Measurements from ENCODE around the gene TMEM229B.

DNA sequence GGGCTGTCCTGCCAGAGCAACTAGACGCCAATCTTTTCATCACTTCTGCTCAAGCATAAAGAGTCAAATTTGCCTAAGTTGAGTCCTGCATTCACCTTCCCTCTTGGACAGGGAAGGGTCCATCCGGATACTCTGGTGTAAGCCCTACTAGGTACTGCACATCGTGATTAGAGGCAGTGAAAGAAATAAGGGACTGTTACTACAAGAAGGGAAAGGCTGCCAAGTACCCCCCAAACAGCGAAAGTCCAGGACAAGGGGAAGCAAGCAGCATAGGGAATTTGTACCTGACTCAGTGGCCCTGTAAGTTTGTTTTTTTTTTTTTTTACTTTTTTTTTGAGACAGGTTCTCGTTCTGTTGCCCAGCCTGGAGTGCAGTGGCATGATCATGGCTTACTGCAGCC is 30.9 kb upstream of the TMEM229B start:
- TF ChIP-seq, protein P1, sequence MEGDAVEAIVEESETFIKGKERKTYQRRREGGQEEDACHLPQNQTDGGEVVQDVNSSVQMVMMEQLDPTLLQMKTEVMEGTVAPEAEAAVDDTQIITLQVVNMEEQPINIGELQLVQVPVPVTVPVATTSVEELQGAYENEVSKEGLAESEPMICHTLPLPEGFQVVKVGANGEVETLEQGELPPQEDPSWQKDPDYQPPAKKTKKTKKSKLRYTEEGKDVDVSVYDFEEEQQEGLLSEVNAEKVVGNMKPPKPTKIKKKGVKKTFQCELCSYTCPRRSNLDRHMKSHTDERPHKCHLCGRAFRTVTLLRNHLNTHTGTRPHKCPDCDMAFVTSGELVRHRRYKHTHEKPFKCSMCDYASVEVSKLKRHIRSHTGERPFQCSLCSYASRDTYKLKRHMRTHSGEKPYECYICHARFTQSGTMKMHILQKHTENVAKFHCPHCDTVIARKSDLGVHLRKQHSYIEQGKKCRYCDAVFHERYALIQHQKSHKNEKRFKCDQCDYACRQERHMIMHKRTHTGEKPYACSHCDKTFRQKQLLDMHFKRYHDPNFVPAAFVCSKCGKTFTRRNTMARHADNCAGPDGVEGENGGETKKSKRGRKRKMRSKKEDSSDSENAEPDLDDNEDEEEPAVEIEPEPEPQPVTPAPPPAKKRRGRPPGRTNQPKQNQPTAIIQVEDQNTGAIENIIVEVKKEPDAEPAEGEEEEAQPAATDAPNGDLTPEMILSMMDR (IDR thresholded peaks at IDR 0.05): no peak
- TF ChIP-seq GABPA (IDR thresholded peaks at IDR 0.05; ENCODE audit: low read depth): no peak
- TF ChIP-seq, protein P2, sequence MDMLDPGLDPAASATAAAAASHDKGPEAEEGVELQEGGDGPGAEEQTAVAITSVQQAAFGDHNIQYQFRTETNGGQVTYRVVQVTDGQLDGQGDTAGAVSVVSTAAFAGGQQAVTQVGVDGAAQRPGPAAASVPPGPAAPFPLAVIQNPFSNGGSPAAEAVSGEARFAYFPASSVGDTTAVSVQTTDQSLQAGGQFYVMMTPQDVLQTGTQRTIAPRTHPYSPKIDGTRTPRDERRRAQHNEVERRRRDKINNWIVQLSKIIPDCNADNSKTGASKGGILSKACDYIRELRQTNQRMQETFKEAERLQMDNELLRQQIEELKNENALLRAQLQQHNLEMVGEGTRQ (IDR thresholded peaks at IDR 0.05; ENCODE audit: borderline replicate concordance, low read depth, low read length): no peak

Measured in SK-N-SH (cell line).